Measurements from ENCODE around the gene PILRA. TPM values are rescaled to one million over a fixed set of nuclear protein-coding genes. Genes with fewer than 3 reads are reported as not detected.
"Not testable (repeated sequence)": the region's sequence is repeated elsewhere in the genome, so short reads cannot be mapped to it uniquely, and the experiment has no call there.

PILRA gene
- total and polyA plus RNA-seq, 2 of the 8 experiments (the other 6 are each of a cell fraction or from before 2014, with no cell fraction given): 7.6 to 10.6 TPM

GRCh38 chr7:100365998-100366367 is 7.3 kb upstream of the PILRA start:
- 0 out of 2 replicates have a peak overlapping the region, but pooled peaks have one; percentile 26 for H2BK5ac ChIP-seq (ENCODE audit: low read depth, low read length)
- not testable (repeated sequence) for H3K79me2 ChIP-seq (ENCODE audit: control insufficient read depth in 1 of 2, insufficient read depth in 2 of 2, low read length in 2 of 2); H4K20me1 ChIP-seq (replicated peaks in 1 of 2; ENCODE audit: control insufficient read depth in 1 of 2, insufficient read depth in 2 of 2, low read length in 2 of 2); H3K4ac ChIP-seq (replicated peaks; ENCODE audit: insufficient read length, low read depth, low read length); H3K14ac ChIP-seq (ENCODE audit: insufficient read length); H2BK12ac ChIP-seq (ENCODE audit: low read depth, low read length); H3K18ac ChIP-seq (ENCODE audit: extremely low read depth, low read length); H2AFZ ChIP-seq (ENCODE audit: low read length); H3K27me3 ChIP-seq (replicated peaks in 1 of 4; ENCODE audit: control insufficient read depth in 3 of 4, extremely low read depth in 1 of 4, insufficient read depth in 3 of 4, low read length in 3 of 4); H3K4me3 ChIP-seq (ENCODE audit: extremely low read depth in 1 of 4, insufficient read depth in 2 of 4, low read depth in 3 of 4, low read length in 4 of 4); H3K4me2 ChIP-seq (ENCODE audit: insufficient read depth in 1 of 2, low read depth in 2 of 2, low read length in 2 of 2); H3K23me2 ChIP-seq (ENCODE audit: low read depth, low read length); DNase-seq (ENCODE audit: low read depth in 1 of 2, low spot score in 2 of 2); H4K5ac ChIP-seq (ENCODE audit: insufficient read length, low read depth, low read length); H2AK5ac ChIP-seq (ENCODE audit: low read depth, low read length); FAIRE-seq; H3K9me3 ChIP-seq (ENCODE audit: insufficient read depth in 2 of 2, low read depth in 1 of 2, low read length in 1 of 2); H3K79me1 ChIP-seq (ENCODE audit: low read depth, low read length); H3K9ac ChIP-seq (replicated peaks in 1 of 4; ENCODE audit: extremely low read depth in 1 of 4, low read depth in 3 of 4, low read length in 3 of 4); H2BK120ac ChIP-seq (replicated peaks; ENCODE audit: low read depth, low read length); H4K91ac ChIP-seq (replicated peaks; ENCODE audit: insufficient read length, low read length); H2BK20ac ChIP-seq (ENCODE audit: low read length); H3K56ac ChIP-seq (replicated peaks; ENCODE audit: insufficient read length, low read depth, low read length); H2BK15ac ChIP-seq (ENCODE audit: low read length); H3K23ac ChIP-seq (ENCODE audit: insufficient read length); H4K8ac ChIP-seq (ENCODE audit: extremely low read depth, insufficient read depth, low read length); H3K27ac ChIP-seq (ENCODE audit: low read depth, low read length)
- peaks cover 0 to 11% (median 7%) of the 10 kb centered on the region in 4 experiments; a peak in 6 of 7 replicates for H3K4me1 ChIP-seq (replicated peaks in 1 of 4; ENCODE audit: control insufficient read depth in 3 of 4, insufficient read depth in 4 of 4, low read length in 3 of 4)
- 96% methylated on average over 7 of the region's 7 CpGs; no CpG with 5 or more reads in 1 of the 2 experiments for WGBS, 2 experiments (ENCODE audit: extremely low coverage in 1 of 2, insufficient coverage in 1 of 2, insufficient read length in 1 of 2, insufficient replicate concordance in 2 of 2, low coverage in 1 of 2, low lambda C conversion rate in 2 of 2, missing lambda C conversion rate in 1 of 2)
- ChIA-PET CTCF (ENCODE audit: partially characterized antibody) (interaction anchor here (1.2 to 1.4 kb wide), 2 partner anchors 18 to 35 kb away, joined by 3 read pairs; no protein-coding TSS in a partner anchor), POLR2A (ENCODE audit: partially characterized antibody) (interaction anchor here (0.7 to 2.5 kb wide), 9 partner anchors 10 to 108 kb away, joined by 3 to 12 read pairs (median 5); no protein-coding TSS in a partner anchor)
- H3K36me3 ChIP-seq (ENCODE audit: control insufficient read depth in 2 of 4, insufficient read depth in 4 of 4, low read length in 3 of 4): peaks cover 11 to 48% (median 19%) of the 10 kb centered on the region in 4 experiments
